ENCODE data around the gene UNC93A.
"Not testable (repeated sequence)": the region's sequence is repeated elsewhere in the genome, so short reads cannot be mapped to it uniquely, and the experiment has no call there.

Gene UNC93A

GRCh38 chr6:167345960-167346359 is 54.8 kb downstream of the UNC93A start:
- DNase-seq = no peak

- no peak for DNase-seq
These were observed 56.1 kb downstream of the UNC93A start for GRCh38 chr6:167347226-167347625.

GRCh38 chr6:167349631-167350274 is 58.6 kb downstream of the UNC93A start:
- DNase-seq = peak; percentile 33

GRCh38 chr6:167350275-167350696 is 59.2 kb downstream of the UNC93A start:
- DNase-seq = peak; percentile 33

GRCh38 chr6:167350731-167351655 is 59.9 kb downstream of the UNC93A start:
- DNase-seq = peak; percentile 75

GRCh38 chr6:167351656-167352345 is 60.7 kb downstream of the UNC93A start:
- DNase-seq = no peak

- no peak for DNase-seq
These were observed 65.8 kb downstream of the UNC93A start for GRCh38 chr6:167356874-167357273.

GRCh38 chr6:167358394-167358793 is 67.3 kb downstream of the UNC93A start:
- DNase-seq = not testable (repeated sequence)

GRCh38 chr6:167361170-167361569 is 70.1 kb downstream of the UNC93A start:
- DNase-seq = not testable (repeated sequence)
